Endodermal cell (in vitro differentiated cells): ENCODE results near the gene RNU6-9. TPM values are rescaled to one million over a fixed set of nuclear protein-coding genes. Genes with fewer than 3 reads are reported as not detected.
A peak's percentile ranks its signal among the peaks of the same experiment; 100 is the strongest.

Experiments
- DNase-seq: peaks from one replicate; pipeline ENCODE4 v3.0.0-alpha.2; 2017
- H3K27ac ChIP-seq: 2 replicates; pipeline ENCODE4 v1.5.1; 2013; ENCODE audit warnings: mild to moderate bottlenecking, low read depth, low read length, moderate library complexity
- H3K27me3 ChIP-seq: 2 replicates; pipeline ENCODE4 v1.6.1; 2013; ENCODE audit warnings: mild to moderate bottlenecking, low read length, moderate library complexity; ENCODE audit not compliant: insufficient read depth, control insufficient read depth, poor library complexity, severe bottlenecking
- H3K36me3 ChIP-seq: 2 replicates; pipeline ENCODE4 v1.7.0; 2013; ENCODE audit warnings: mild to moderate bottlenecking, low read length, moderate library complexity; ENCODE audit not compliant: control insufficient read depth, insufficient read depth
- H3K4me1 ChIP-seq: one replicate; pipeline ENCODE4 v1.7.0; 2013; ENCODE audit warnings: low read length; ENCODE audit not compliant: control insufficient read depth, insufficient read depth
- H3K4me3 ChIP-seq: 2 replicates; pipeline ENCODE4 v1.5.1; 2013; ENCODE audit warnings: mild to moderate bottlenecking, low read length, moderate library complexity
- H3K9ac ChIP-seq: 2 replicates; pipeline ENCODE4 v1.6.1; 2013; ENCODE audit warnings: mild to moderate bottlenecking, low read length, moderate library complexity; ENCODE audit not compliant: poor library complexity, severe bottlenecking; ENCODE audit errors: extremely low read depth
- H3K9me3 ChIP-seq: 2 replicates; pipeline ENCODE4 v1.6.1; 2013; ENCODE audit warnings: mild to moderate bottlenecking, low read length, moderate library complexity; ENCODE audit not compliant: control insufficient read depth
- H3K27ac Mint-ChIP-seq: 2 replicates; pipeline ENCODE4 v1.8.0; 2020; ENCODE audit warnings: mixed read lengths
- H3K27me3 Mint-ChIP-seq: 2 replicates; pipeline ENCODE4 v1.8.0; 2021; ENCODE audit warnings: mild to moderate bottlenecking, mixed read lengths; ENCODE audit not compliant: insufficient read depth
- H3K36me3 Mint-ChIP-seq: 2 replicates; pipeline ENCODE4 v1.8.0; 2020; ENCODE audit warnings: low read depth, mixed read lengths
- H3K4me1 Mint-ChIP-seq: 2 replicates; pipeline ENCODE4 v1.8.0; 2020; ENCODE audit warnings: mixed read lengths
- H3K4me3 Mint-ChIP-seq: 2 replicates; pipeline ENCODE4 v1.8.0; 2020; ENCODE audit warnings: mild to moderate bottlenecking, moderate library complexity, mixed read lengths
- H3K9me3 Mint-ChIP-seq: 2 replicates; pipeline ENCODE4 v1.8.0; 2020; ENCODE audit warnings: mild to moderate bottlenecking, mixed read lengths
- WGBS, 2 experiments: methylation state at CpG; one replicate each; pipeline versions ENCODE4 v1.1.5 to v1.1.7; 2013; ENCODE audit warnings: missing lambda C conversion rate in 2 of 2, mixed read lengths in 1 of 2; ENCODE audit not compliant: insufficient coverage in 1 of 2, insufficient read length in 1 of 2; 5-methylcytosine and 5-hydroxymethylcytosine counted together
- total RNA-seq, 2 donors: library from RNA; stranded (reverse); fragmentation: NEBNext Ultra II Directional in 1 of 2; extraction: Animal tissue kit (Norgen Biotek cat#: 25700) in 1 of 2; gene quantifications; 2 replicates in 1 of 2; 3 replicates in 1 of 2; pipeline ENCODE4 v1.2.1, GENCODE V29; 2021
- TF ChIP-seq, protein P1 (sequence below): fragments of 200-600 bp; sonication (generic); conservative IDR thresholded peaks from 2 replicates; pipeline ENCODE4 v1.5.0; 2021; ENCODE audit warnings: antibody characterized with exemption, mild to moderate bottlenecking

Gene RNU6-9
- total RNA-seq, 2 donors from 2014 or later: not detected

DNA sequence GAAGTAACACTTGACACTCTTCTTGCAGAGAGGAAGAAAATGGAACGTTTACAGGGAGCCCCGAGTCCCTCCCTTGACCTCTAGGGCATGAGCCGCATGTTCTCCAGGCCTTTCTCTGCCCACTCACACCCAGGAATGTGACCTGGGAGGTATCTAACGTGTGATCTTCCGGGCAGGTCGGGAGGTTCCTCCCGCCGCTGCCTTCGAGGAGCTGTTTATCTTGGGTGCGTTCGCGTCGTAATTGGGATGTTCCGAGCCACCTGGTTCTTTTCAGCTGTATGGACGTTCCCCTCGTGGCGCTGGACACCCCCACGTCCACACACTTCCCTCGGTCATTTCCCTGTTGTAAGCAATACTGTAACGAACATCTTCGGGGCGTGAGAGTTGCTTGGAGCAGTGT is 46.2 kb downstream of the RNU6-9 start:
- Mint-ChIP-seq H3K4me3 (no peak overlapping the region), H3K27ac (peak overlapping the region; percentile 42), H3K9me3 (peaks cover 1% of the 10 kb centered on the region), H3K4me1 (no peaks in the 10 kb centered on the region), H3K27me3 (no peaks in the 10 kb centered on the region), H3K36me3 (peaks cover 64% of the 10 kb centered on the region)
- no peaks in the 10 kb centered on the region for H3K9me3 ChIP-seq
- no peaks in the 10 kb centered on the region for H3K27me3 ChIP-seq
- H3K4me1 ChIP-seq: no peaks in the 10 kb centered on the region
- no peak overlapping the region for H3K4me3 ChIP-seq
- no peak overlapping the region for H3K9ac ChIP-seq
- 92 to 94% methylated on average over 15 to 22 of the region's 22 CpGs for WGBS, 2 experiments
- TF ChIP-seq, protein P1, sequence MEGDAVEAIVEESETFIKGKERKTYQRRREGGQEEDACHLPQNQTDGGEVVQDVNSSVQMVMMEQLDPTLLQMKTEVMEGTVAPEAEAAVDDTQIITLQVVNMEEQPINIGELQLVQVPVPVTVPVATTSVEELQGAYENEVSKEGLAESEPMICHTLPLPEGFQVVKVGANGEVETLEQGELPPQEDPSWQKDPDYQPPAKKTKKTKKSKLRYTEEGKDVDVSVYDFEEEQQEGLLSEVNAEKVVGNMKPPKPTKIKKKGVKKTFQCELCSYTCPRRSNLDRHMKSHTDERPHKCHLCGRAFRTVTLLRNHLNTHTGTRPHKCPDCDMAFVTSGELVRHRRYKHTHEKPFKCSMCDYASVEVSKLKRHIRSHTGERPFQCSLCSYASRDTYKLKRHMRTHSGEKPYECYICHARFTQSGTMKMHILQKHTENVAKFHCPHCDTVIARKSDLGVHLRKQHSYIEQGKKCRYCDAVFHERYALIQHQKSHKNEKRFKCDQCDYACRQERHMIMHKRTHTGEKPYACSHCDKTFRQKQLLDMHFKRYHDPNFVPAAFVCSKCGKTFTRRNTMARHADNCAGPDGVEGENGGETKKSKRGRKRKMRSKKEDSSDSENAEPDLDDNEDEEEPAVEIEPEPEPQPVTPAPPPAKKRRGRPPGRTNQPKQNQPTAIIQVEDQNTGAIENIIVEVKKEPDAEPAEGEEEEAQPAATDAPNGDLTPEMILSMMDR: no peak
- no peak overlapping the region for H3K27ac ChIP-seq
- H3K36me3 ChIP-seq: peaks cover 39% of the 10 kb centered on the region
- DNase-seq: no peak

DNA sequence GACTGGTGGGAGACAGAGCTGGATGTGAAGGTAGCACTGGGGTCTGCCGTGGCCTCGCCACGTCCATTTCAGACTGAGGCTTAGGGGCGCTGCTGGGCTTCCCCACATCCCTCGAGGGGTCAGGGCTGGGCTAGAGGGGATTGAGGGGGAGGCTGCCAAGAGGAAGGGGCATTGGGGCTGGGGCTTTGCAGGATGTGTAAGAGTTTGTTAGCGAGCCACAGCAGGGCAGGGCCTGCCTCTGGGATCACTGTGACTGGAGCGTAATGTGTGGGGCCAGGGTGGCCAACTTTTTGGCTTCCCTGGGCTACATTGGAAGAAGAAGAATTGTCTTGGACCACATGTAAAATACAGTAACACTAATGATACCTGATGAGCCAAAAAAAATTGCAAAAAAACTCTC is 46.6 kb downstream of the RNU6-9 start:
- no peak overlapping the region for H3K4me3 ChIP-seq
- H3K4me1 ChIP-seq: no peaks in the 10 kb centered on the region
- no peaks in the 10 kb centered on the region for H3K4me1 Mint-ChIP-seq
- H3K27me3 ChIP-seq: no peaks in the 10 kb centered on the region
- H3K9me3 Mint-ChIP-seq: peaks cover 1% of the 10 kb centered on the region
- H3K27me3 Mint-ChIP-seq: no peaks in the 10 kb centered on the region
- no peak overlapping the region for H3K4me3 Mint-ChIP-seq
- peak overlapping the region; percentile 49 for H3K27ac ChIP-seq
- H3K9ac ChIP-seq: no peak overlapping the region
- TF ChIP-seq, protein P1: no peak
- H3K36me3 ChIP-seq: peaks cover 38% of the 10 kb centered on the region
- WGBS, 2 experiments: 96 to 100% methylated on average over 3 to 7 of the region's 7 CpGs
- DNase-seq: no peak
- peaks cover 69% of the 10 kb centered on the region for H3K36me3 Mint-ChIP-seq
- H3K9me3 ChIP-seq: no peaks in the 10 kb centered on the region
- H3K27ac Mint-ChIP-seq: peak overlapping the region; percentile 42

DNA sequence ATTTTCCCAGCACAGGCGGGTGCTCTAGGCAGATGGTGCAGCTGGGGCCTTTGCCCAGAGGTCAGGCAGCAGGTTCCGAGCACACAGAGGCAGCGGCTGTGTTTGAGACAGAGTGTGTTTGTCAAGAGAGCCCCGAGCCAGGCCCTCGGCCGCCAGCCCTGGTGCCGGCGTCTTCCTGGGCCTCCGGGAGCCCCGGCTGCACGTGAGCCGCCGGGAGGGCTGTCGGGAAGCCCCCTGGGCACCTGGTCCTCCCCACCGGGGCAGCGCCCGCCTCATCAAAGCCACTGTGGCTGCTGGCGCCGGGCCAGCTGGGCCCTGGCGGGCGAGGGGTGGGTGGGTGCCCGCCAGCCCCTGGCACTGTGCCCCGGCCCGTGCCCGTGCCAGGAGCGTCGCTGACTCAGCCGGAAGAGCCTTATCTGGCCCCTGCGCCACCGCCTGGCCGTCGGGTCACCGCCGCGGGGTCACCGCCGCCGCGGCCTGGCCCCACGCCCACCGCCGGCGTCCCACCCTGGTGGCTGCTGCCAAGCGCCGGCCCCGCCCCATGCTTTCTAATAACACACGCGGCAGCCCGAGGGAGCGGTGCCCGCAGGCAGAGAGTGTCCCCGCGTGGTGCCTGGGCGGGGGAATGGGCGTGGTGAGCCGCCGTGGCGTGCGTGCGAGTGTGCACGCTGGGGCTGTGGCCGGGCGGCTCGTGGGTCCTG is 47.5 kb downstream of the RNU6-9 start:
- Mint-ChIP-seq H3K27ac (peak overlapping the region; percentile 42), H3K4me1 (no peaks in the 10 kb centered on the region), H3K27me3 (no peaks in the 10 kb centered on the region), H3K9me3 (peaks cover 1% of the 10 kb centered on the region), H3K4me3 (no peak overlapping the region), H3K36me3 (peaks cover 67% of the 10 kb centered on the region)
- no peaks in the 10 kb centered on the region for H3K27me3 ChIP-seq
- H3K9ac ChIP-seq: no peak overlapping the region
- H3K4me3 ChIP-seq: no peak overlapping the region
- TF ChIP-seq, protein P1: no peak
- H3K4me1 ChIP-seq: no peaks in the 10 kb centered on the region
- DNase-seq: no peak
- H3K27ac ChIP-seq: no peak overlapping the region
- no peaks in the 10 kb centered on the region for H3K9me3 ChIP-seq
- 96 to 97% methylated on average over 27 to 64 of the region's 64 CpGs for WGBS, 2 experiments
- H3K36me3 ChIP-seq: peaks cover 32% of the 10 kb centered on the region
